GM21528 (cell line): ENCODE measurements around the gene TUNAR.

ENCODE experiments used
- ATAC-seq: cut with Tn5 transposase; IDR thresholded peaks from one replicate; pipeline ENCODE4 v1.9.1; 2021; ENCODE audit warnings: mild to moderate bottlenecking, moderate library complexity; ENCODE audit not compliant: unreplicated experiment, low FRiP score

TUNAR gene

DNA sequence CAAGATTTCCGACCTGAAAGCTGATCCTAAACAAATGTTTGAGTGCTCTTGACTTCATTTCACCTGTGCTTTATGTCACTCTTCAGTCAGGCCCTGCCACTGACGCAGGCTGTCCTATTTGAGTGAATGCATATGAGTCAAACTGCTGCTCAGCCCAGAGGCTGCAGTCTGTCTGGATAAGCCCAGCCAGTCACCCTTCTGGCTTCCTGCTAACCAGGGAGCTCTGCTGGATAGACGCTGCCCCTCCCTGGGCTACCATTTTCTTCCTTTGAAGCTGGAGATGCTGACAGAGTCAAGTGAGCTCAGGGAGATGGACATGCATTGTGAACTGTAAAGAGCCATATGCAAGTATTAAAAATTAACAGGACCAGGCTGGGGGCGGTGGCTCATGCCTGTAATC lies 5.1 kb upstream of the TUNAR start:
- no peak for ATAC-seq

DNA sequence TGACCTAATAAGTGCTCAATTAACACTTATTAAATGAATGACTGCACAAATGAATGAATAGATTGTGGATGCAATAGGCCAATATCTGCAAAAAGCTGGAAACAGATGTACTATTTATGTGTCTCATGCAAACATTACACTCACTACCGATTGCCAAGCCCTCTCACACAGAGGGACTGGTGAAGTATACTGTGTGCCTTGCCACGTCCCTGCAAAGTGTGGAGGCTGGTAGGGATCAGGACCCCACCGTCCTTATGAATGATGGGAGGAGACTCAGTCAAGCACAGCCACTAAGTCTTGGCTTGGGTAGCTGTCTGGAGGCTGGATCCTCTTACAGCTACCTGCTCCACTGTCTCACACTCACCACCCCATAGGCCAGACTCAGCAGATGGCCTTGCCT lies 3.9 kb upstream of the TUNAR start:
- ATAC-seq: no peak

DNA sequence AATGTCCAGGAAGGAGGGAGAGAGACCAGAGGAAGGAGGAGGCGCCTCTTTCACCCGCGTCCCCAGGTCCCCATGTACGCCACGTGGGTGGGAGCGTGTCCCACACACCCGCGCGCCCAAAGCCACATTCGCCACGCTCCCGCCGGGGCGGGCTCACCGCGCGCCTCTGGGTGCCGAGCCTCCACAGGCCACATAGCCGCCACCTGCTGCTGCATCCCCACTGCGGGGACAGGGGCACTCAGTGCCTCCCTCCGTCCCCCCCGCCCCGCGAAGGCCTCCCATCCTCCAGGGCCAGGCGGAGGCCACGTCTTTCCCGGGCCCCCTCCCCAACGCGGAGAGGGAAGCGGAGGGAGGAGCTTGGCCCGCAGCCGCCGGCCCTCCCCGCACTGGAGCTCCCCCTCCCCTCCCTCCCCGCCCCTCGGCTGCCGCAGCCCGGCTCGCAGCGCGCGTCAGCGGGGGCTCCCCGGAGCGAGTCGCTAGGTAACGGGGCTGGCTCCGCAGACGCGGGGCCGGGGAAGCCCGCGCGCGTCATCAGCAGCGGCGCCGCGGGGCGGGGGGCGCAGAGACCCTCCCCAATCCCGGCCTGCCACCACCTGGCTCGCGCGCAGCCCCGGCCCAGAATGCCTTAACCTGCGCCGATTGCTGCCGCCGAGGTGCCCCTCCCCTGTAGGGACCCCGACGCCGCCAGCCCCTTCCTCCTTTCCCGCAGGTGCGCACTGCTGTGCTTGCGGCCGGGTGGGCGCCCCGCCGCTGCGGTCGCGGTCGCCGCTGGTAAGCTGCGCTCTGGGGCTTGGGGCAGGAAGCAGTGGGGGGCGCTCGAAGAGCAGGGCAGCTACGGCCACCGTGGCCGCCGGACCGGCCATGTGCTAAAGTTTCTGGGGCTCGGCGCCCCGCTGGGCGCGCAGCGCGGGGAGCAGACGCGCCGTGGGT lies 536 bp upstream of the TUNAR start:
- no peak for ATAC-seq

DNA sequence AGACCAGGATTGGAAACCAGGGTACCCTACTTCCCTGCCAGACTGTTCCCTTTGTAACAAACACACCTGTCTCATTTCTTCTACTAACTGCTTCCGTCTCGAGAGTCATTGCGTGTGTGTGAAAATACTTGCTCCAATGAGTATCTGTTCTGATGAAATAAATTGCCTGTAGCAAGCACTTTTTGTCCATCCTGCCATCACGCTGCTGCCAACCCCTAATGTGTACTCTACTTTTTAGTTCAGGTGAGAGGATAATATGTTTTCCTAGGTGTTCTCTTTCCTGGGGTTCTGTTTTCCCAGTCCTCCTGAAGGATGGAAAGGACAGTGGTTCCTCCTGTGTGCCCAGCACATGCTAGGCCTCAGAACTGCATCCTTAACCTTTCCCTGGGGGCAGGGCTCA lies 1.0 kb downstream of the TUNAR start:
- no peak for ATAC-seq

DNA sequence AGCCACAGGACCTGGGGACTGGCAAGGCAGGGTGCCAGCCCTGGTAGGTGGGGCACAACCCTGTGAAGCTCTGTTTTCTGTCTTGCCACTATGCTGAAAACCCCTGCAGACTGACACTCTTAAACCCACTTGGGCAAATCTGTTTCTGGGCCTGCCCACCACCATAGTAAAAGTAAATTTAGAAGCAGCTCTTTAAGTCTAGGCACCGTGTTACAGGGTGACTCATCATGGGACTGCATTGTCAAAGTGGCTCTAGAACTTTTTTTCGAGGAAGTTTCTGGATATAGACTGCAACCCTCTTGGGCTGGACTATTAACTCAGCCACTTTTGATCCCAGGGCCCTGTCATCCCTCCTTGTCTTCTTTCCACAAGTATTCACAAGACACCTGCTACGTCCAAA lies 7.7 kb downstream of the TUNAR start:
- ATAC-seq: no peak

DNA sequence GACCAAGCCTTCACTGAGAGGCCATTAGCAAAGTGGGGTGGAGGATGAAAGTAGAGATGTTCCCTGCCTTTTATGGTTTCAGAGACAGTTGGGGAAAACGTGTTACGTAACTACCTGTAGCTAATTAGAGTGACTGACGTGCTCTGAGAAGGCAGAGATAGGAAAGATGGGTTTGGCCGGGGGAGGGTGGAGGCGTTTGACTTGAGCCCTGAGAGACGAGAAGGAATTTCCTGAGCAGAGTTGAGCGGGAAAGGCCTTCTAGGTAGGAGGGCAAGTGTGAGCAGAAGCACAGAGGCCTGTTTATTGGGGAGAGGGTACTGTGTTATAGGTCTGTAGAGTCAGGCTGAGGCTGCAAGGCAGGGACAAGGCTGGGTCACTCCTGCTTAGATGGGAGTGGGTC lies 8.6 kb downstream of the TUNAR start:
- ATAC-seq: no peak

DNA sequence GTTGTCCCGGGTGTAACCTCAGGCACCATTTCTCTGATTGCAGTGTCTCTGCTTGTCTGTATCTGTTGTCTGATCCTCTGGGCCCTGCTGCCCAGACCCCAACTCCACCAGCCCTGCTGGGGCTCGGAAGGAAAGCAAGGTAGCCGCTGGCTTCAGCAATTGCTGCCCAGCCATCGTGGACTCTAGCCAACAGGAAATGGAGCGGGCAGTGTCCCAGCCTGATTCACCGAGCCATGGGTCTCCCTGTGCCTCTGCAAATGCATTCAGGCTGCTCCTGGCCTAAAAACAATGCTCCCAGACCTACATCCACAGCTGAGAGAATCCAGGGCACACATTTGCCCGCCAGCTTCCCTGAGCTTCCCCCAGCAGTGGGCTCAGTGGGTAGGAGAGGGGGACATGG lies 9.2 kb downstream of the TUNAR start:
- no peak for ATAC-seq

DNA sequence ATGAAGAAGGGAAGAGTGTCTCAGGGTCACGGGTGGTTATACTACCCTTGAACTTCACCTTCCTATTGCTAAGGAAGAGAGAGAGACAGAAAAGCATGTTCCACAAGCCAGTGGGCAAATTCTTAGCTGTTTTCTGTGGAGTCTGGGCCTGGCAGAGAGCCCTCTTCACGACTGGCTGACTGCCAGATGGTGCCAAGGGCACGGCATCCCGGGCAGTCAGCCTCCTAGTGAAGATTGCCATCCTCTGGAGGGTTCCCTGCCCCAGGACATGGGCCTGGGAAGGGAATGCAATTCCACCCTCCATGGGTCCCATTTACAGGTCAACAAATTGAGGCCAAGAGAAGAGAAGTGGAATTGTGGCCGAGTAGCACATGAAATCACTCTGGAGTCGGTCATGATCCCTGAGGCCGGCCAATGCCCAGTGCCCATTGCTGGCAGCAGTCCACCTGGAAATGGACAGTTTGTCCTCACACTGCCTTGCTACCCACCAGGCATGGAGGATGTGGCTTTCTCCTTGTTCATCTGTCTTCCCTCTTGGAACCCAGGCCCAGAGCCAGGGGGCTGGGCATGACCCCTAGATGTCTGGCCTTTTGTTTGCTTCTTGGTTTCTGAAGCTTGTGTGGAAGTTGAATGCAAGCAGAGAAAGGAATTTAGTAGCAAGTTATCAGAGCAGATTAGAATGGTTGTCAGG lies 9.9 kb downstream of the TUNAR start:
- ATAC-seq: no peak

DNA sequence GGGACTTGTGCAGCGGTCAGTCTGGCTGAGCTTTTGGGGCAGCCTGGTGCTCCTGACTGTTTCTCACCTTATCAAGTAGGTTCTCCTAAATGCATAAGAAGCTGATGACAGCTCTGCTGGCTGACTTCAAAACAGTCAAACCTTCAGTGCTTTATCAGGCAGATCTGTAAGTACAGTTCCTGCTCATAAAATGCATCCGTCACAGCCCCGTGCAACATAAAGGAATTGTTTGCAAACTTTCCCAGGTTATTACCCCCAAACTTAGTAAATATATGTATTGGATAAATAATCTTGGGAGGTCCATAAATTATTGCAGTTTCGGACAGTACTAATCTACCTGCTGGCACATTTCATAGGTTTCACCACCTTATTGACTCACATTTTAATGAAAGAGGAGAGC lies 10.7 kb downstream of the TUNAR start:
- ATAC-seq: no peak

DNA sequence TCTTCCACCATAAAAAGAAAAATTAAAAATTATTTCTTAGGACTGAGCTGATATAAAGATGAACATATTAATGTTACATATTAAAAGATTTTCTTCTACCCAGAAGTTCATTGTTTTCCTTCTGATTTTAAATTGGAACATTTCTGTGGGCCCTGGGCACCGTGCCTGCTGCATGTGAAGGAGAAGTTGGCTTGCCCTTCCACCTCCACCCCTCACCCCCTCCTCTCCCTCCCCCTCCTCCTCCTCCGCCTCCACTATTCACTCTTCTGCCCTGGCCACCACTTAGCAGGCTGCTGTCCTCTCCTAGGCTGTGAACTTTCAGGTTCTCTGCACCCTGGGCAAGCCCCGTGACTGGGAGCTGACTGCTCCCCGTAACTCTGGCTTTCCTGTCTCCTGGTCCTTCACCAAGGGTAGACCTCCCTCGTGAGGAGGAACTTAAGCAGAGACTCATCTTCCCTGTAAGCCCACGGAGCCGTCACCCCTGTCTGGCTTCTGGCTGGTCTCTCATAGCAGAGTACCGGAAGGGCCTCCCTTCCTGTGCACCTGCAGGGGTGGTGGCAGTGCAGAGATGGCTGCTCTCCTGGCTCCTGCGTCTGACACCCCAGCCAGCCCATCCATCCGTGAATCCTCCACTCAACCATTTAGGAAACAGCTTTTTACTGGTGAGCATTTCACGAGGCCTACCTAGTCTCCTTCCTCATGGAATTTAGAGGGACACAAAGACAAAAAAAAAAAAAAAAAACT lies 12.8 kb downstream of the TUNAR start:
- ATAC-seq: no peak

DNA sequence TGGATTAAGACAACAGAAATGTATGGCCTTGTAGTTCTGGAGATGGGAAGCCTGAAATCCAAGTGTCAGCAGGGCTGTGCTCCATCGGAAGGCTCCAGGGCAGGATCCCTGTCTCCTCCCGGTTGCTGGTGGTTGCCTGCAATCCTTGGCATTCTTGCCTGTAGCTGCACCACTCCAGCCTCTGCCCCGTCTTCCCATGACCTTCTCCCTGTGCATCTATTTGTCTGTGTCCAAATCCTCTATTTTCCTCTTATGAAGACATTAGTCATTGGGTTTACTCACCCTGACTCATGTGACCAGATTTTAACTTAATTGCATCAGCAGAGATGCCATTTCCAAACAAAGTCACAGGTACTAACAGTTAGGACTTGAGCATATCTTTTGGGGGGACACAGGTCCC lies 15.1 kb downstream of the TUNAR start:
- no peak for ATAC-seq

DNA sequence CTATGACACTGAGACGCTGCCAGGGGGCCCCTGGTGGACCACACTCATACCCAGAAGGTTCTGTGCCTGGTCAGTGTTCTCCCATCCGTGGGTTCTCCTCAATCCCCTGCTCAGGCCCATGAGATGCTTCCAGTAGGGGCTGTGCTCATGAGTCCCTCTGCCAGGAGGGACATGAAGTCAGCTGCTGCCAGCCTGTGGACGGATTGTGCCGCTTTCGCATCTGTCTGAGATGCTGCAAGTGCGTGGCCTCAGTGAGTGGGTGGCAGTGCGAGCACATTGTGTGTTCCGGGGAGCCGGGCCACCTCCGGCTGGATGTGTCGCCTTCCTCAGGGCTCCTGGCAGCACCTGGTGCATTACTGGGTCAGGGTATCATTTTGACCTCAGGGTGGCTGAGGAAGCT lies 15.5 kb downstream of the TUNAR start:
- no peak for ATAC-seq

DNA sequence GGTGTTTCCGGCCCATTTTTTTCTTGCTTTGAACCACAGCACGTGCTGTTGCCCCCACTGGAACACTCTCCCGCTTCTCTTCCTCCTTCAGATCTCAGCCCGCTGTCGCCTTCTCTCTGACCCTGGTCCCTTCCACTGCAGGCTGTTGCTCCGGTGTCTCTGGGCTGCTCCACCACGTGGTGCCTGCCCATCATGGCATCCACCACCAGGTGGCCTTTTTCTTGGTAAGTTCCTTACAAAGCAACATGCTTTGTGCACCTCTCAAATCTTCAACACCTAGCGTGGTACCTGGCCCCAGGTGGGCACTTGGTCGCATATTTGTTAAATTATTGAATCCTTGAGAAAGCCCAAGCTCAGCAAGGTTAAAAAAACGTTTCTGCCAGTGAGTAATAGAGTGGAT lies 19.1 kb downstream of the TUNAR start:
- ATAC-seq: no peak

DNA sequence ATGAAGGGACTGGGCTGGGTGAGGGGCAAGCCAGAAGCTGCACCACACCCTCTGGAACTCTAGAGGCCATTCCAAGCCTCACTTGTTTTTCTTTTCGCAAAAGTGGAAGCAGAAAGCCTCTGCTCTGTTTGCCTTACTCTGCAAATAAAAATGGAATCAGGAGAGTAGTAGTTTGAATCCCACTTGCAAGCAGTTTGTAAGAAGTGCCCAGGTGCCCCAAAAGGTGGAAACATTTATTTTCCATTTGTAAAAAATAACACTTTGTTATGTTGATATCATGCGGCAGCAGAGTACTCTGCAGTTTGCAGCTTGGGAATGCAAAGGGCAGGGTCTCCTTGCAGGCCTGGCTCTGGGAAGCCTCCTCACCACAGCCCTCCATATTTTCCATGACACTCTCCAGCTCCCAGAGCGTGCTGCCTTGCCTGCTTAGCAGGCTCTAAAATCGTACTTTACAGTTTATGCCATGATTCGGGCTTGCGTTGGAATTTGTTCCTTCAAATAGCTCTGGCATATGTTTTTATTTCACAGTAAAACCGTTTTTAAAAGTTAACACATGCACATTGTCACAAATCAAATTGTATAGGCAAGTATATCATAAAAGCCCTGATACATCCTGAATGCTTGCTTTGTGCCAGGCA lies 20.0 kb downstream of the TUNAR start:
- ATAC-seq: no peak

DNA sequence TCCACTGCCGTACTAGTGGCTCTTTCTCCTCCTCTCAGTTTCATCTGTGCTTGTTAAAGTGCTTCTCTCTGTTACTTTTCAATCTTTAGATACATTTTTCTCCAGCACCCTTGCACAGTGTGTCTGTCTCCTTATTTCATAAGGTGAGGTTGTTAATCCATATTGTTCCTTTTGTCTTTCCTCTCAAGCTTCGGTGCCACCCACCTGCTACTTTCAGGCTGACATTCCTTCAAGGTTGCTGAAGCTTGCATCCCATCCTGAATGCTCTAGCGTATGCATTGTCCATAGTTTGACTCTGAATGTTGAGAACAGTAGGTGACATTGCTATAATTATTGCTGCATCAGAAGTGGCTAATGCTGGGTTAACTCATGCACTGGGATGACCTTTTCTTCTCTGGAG lies 20.6 kb downstream of the TUNAR start:
- ATAC-seq: no peak

DNA sequence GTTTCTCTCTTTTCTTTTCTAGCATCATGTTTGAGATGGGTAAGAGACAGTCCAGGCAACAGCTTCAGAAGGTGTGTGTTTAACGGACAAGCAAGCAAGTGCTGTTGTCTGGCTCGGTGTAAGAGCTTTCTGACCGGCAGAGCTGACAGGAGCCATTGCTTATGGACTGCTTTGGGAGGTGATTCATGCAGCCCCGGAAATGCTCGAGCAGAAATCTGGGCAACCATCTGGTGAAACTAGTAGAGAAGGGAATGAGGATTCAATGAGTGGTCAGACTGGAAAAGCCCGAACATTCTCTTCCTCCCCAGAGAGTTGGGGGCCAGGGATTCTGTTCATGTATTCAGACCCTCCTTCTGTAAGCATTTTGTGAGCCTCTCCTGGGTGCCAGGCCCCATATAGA lies 24.4 kb downstream of the TUNAR start:
- no peak for ATAC-seq

DNA sequence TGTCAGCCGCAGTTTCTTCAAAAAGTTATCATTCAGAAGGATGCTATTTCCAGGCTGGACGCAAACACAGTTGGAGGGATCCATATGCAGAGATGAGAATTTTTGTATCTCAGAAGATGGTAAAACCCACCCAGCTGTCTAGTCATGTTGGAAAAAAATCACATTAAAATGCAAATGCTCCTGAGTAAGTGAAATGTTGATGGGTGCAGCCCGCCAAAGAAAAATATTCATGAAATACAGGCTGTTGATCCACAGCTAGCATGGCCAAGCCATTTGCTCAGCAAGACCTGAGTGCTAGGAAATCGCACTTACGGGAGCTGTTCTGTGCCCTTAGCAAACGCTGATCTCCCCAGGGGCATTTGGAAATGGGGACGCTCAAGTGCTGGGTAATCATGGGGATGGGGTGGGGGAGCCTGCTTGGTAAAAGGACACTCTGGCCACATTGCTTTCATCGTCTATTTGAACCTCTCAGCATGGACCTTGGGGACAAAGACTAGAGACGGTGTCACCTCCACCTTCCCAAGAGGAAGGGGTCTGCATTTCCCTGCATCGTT lies 25.7 kb downstream of the TUNAR start:
- ATAC-seq: no peak

DNA sequence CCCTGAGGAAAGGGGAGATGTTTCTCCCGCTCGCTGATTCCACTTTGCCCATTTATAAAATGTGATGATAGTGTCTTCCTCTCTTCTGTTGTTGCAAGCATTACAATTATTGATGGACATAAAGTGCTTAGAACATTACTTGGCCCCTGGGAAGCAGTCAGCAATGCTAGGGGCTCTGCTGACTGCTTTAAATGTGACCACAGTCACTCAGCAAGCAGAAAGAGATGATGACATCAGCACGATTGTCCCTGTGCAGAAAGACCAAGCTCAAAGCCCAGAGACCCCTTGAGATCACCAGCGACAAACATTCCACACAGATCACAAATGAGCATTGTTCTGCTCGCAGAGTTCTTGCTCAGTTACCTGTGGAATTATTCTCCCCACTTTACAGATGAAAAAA lies 26.5 kb downstream of the TUNAR start:
- ATAC-seq: no peak

DNA sequence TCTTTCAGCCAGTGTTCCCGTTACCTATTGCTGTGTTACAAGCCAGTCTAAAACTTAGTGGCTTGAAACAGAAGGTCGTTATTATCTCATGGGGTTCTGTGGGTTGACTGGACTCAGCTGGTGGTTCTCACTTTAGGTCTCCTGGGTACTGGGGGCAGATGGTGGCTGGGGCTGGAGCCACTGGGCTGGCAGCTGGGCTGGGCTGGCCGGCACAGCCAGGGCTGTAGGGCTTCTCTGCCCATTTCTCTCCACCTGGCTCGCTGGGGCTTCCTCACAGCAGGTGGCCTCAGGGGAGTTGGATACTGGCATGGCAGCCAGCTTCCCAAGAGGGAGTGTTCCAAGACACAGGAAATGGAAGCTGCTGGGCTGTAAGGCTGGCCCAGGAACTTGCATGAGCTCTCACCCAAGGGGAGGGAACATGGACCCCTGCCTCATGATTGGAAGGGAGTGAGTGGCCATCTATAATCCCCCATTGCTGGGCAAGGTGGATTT lies 27.0 kb downstream of the TUNAR start:
- ATAC-seq: no peak

DNA sequence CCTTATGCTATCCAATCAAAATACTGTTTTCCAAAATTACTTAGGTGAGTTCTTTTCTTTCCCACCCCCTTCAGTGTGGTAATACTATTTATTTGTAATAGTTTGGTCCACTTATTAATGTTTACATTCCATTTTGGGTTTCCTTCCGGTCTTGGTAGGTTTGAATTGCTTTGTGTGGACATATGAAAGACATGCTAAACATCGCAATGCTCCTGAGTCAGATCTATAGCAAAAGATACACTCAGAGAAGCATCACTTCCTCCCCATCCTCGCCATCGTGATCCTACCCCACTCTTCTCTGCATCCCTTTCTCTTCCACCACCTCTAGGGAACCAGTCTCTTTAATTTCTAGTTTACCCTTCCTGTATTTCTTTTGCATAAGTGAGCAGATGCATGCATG lies 30.0 kb downstream of the TUNAR start:
- no peak for ATAC-seq
